GM12878 (cell line): ENCODE measurements around the gene HIGD1C. TPM values are rescaled to one million over a fixed set of nuclear protein-coding genes. Genes with fewer than 3 reads are reported as not detected.

Source experiments
- BACH1 ChIP-seq: fragments of 450-650 bp; IDR thresholded peaks from 2 replicates; pipeline ENCODE4 v1.6.1; 2017; ENCODE audit warnings: mild to moderate bottlenecking, borderline replicate concordance
- DPF2 ChIP-seq: fragments of 450-650 bp; IDR thresholded peaks from 2 replicates; pipeline ENCODE4 v1.6.1; 2017; ENCODE audit warnings: mild to moderate bottlenecking
- ESRRA ChIP-seq: IDR thresholded peaks from 2 replicates; pipeline ENCODE4 v1.6.1; 2012; ENCODE audit warnings: mild to moderate bottlenecking, low read length, improper control_type of control experiment
- KLF5 ChIP-seq: fragments of 450-650 bp; IDR thresholded peaks from 2 replicates; pipeline ENCODE4 v1.6.1; 2014; ENCODE audit warnings: mild to moderate bottlenecking; ENCODE audit not compliant: partially characterized antibody
- MXI1 ChIP-seq: fragments of 150-350 bp; IDR thresholded peaks from 2 replicates; pipeline ENCODE4 v1.6.1; 2011; ENCODE audit warnings: low read depth, mild to moderate bottlenecking, inconsistent platforms, low read length, improper control_type of control experiment
- NFIC ChIP-seq: IDR thresholded peaks from 2 replicates; pipeline ENCODE4 v1.6.1; 2012; ENCODE audit warnings: low read depth, mild to moderate bottlenecking, inconsistent platforms, low read length, moderate library complexity
- NRF1 ChIP-seq: conservative IDR thresholded peaks from 2 replicates; pipeline ENCODE4 v1.6.1; 2011; ENCODE audit warnings: mild to moderate bottlenecking, low read depth, low read length, improper control_type of control experiment
- PAX8 ChIP-seq: fragments of 450-650 bp; IDR thresholded peaks from 2 replicates; pipeline ENCODE4 v1.6.1; 2017; ENCODE audit warnings: mild to moderate bottlenecking, moderate library complexity
- POLR2A ChIP-seq: IDR thresholded peaks from 2 replicates; pipeline ENCODE4 v1.6.1; 2011; ENCODE audit warnings: low read depth, mild to moderate bottlenecking, low read length
- RAD21 ChIP-seq: IDR thresholded peaks from 2 replicates; pipeline ENCODE4 v1.6.1; 2011; ENCODE audit warnings: mild to moderate bottlenecking, low read depth, low read length, moderate library complexity; ENCODE audit not compliant: insufficient read depth
- RBBP5 ChIP-seq: fragments of 200-600 bp; sonication (generic); conservative IDR thresholded peaks from 2 replicates; pipeline ENCODE4 v1.6.1; 2016
- SMARCA5 ChIP-seq: fragments of 450-650 bp; IDR thresholded peaks from 2 replicates; pipeline ENCODE4 v1.6.1; 2017; ENCODE audit warnings: mild to moderate bottlenecking
- STAT1 ChIP-seq: fragments of 450-650 bp; conservative IDR thresholded peaks from 2 replicates; pipeline ENCODE4 v1.6.1; 2014; ENCODE audit warnings: antibody characterized with exemption, mild to moderate bottlenecking
- YBX1 ChIP-seq: fragments of 450-650 bp; IDR thresholded peaks from 2 replicates; pipeline ENCODE4 v1.6.1; 2016; ENCODE audit warnings: antibody characterized with exemption
- ZNF217 ChIP-seq: fragments of 450-650 bp; IDR thresholded peaks from 2 replicates; pipeline ENCODE4 v1.6.1; 2017; ENCODE audit warnings: antibody characterized with exemption, mild to moderate bottlenecking
- polyA plus RNA-seq, 11 experiments: library from polyadenylated mRNA; depleted of rRNA in 4 of 11; unstranded in 6 of 11; stranded (reverse) in 5 of 11; fragments of >200 nt; fragmentation: Nextera tagmentation in 4 of 11; fragmentation: Illumina TruSeq in 1 of 11; extraction: Ambion mirVana in 4 of 11; extraction: Trizol in 1 of 11; gene quantifications; 1 replicate in 1 of 11; 2 replicates in 10 of 11; pipeline versions ENCODE4 v1.2.1 to v1.2.3, GENCODE V29; 2011 to 2016; ENCODE audit warnings: inconsistent platforms in 2 of 11, missing spikeins in 2 of 11, low read depth in 1 of 11
- total RNA-seq, 4 experiments: library from RNA; depleted of rRNA in 3 of 4; stranded (reverse); fragments of >200 nt in 3 of 4; fragmentation: Illumina TruSeq in 1 of 4; extraction: Trizol in 1 of 4; gene quantifications; 2 replicates each; pipeline versions ENCODE4 v1.2.1 to v1.2.3, GENCODE V29; 2013 to 2021
- TF ChIP-seq, protein P1 (sequence below): IDR thresholded peaks from 2 replicates; pipeline ENCODE4 v1.6.1; 2011; ENCODE audit warnings: low read depth, mild to moderate bottlenecking, low read length, moderate library complexity, borderline replicate concordance; ENCODE audit errors: extremely low read depth
- TF ChIP-seq, protein P2 (sequence below): IDR thresholded peaks from 2 replicates; pipeline ENCODE4 v1.6.1; 2012; ENCODE audit warnings: low read depth, low read length, improper control_type of control experiment
- TF ChIP-seq, protein P3 (sequence below): IDR thresholded peaks from 2 replicates; pipeline ENCODE4 v1.6.1; 2012; ENCODE audit warnings: low read depth, low read length, improper control_type of control experiment
- TF ChIP-seq, protein P4 (sequence below): IDR thresholded peaks from 2 replicates; pipeline ENCODE4 v1.6.1; 2011; ENCODE audit warnings: low read depth, low read length, improper control_type of control experiment, borderline replicate concordance
- TF ChIP-seq, protein P5 (sequence below): IDR thresholded peaks from 2 replicates; pipeline ENCODE4 v1.6.1; 2012; ENCODE audit warnings: low read length, inconsistent platforms
- TF ChIP-seq, protein P6 (sequence below): fragments of 450-650 bp; IDR thresholded peaks from 2 replicates; pipeline ENCODE4 v1.6.1; 2017; ENCODE audit warnings: mild to moderate bottlenecking, moderate library complexity

HIGD1C gene
- total and polyA plus RNA-seq, 10 of the 15 experiments (the other 5 are each of a cell fraction or from before 2014, with no cell fraction given) = not detected

DNA sequence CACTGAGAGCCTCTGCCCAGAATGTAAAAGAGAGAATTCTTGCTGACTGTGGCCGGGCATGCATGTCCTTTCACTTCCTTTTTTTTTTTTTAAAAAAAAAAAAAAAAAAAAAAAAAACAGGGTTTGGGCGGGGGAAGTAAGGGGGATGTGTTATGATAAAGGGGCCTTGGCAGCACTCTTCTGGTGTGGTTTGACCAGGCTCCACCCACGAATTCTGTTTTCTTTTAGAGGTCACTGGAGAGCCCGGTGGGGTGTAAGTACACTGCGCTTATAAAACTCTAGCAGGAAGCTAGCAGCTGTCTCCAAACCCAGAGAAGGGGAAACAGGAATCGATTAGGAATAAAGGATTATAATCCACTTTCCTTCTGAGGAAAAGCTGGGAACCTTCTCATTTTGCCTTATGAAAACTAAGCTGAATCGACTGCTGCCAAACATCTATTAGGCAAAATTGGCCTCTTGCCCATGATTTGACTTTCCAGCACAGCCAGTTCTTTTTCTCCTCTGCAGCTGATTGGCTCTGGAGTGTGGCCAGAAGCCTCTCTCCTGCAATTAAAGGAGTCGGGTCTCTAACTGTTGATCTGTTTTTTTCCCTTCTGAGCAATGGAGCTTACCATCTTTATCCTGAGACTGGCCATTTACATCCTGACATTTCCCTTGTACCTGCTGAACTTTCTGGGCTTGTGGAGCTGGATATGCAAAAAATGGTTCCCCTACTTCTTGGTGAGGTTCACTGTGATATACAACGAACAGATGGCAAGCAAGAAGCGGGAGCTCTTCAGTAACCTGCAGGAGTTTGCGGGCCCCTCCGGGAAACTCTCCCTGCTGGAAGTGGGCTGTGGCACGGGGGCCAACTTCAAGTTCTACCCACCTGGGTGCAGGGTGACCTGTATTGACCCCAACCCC is 27.7 kb upstream of the HIGD1C start (continued):
- TF ChIP-seq, protein P1, sequence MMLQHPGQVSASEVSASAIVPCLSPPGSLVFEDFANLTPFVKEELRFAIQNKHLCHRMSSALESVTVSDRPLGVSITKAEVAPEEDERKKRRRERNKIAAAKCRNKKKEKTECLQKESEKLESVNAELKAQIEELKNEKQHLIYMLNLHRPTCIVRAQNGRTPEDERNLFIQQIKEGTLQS = no peak
- TF ChIP-seq MXI1 = no peak; the same call in 1 of the 2 replicates
- no peak for TF ChIP-seq KLF5
- TF ChIP-seq, protein P2, sequence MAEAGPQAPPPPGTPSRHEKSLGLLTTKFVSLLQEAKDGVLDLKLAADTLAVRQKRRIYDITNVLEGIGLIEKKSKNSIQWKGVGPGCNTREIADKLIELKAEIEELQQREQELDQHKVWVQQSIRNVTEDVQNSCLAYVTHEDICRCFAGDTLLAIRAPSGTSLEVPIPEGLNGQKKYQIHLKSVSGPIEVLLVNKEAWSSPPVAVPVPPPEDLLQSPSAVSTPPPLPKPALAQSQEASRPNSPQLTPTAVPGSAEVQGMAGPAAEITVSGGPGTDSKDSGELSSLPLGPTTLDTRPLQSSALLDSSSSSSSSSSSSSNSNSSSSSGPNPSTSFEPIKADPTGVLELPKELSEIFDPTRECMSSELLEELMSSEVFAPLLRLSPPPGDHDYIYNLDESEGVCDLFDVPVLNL = no peak
- TF ChIP-seq, protein P3, sequence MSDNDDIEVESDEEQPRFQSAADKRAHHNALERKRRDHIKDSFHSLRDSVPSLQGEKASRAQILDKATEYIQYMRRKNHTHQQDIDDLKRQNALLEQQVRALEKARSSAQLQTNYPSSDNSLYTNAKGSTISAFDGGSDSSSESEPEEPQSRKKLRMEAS = no peak
- TF ChIP-seq, protein P4, sequence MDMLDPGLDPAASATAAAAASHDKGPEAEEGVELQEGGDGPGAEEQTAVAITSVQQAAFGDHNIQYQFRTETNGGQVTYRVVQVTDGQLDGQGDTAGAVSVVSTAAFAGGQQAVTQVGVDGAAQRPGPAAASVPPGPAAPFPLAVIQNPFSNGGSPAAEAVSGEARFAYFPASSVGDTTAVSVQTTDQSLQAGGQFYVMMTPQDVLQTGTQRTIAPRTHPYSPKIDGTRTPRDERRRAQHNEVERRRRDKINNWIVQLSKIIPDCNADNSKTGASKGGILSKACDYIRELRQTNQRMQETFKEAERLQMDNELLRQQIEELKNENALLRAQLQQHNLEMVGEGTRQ = no peak
- TF ChIP-seq SMARCA5 = no peak
- no peak for TF ChIP-seq BACH1
- TF ChIP-seq NFIC = peak; percentile 74
- TF ChIP-seq YBX1 = no peak
- TF ChIP-seq NRF1 = no peak
- TF ChIP-seq, protein P5, sequence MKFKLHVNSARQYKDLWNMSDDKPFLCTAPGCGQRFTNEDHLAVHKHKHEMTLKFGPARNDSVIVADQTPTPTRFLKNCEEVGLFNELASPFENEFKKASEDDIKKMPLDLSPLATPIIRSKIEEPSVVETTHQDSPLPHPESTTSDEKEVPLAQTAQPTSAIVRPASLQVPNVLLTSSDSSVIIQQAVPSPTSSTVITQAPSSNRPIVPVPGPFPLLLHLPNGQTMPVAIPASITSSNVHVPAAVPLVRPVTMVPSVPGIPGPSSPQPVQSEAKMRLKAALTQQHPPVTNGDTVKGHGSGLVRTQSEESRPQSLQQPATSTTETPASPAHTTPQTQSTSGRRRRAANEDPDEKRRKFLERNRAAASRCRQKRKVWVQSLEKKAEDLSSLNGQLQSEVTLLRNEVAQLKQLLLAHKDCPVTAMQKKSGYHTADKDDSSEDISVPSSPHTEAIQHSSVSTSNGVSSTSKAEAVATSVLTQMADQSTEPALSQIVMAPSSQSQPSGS = peak; percentile 60; the same call in 1 of the 2 replicates
- TF ChIP-seq STAT1 = no peak
- TF ChIP-seq POLR2A = no peak
- TF ChIP-seq PAX8 = no peak
- TF ChIP-seq ZNF217 = peak; percentile 92
- no peak for TF ChIP-seq RBBP5
- TF ChIP-seq, protein P6, sequence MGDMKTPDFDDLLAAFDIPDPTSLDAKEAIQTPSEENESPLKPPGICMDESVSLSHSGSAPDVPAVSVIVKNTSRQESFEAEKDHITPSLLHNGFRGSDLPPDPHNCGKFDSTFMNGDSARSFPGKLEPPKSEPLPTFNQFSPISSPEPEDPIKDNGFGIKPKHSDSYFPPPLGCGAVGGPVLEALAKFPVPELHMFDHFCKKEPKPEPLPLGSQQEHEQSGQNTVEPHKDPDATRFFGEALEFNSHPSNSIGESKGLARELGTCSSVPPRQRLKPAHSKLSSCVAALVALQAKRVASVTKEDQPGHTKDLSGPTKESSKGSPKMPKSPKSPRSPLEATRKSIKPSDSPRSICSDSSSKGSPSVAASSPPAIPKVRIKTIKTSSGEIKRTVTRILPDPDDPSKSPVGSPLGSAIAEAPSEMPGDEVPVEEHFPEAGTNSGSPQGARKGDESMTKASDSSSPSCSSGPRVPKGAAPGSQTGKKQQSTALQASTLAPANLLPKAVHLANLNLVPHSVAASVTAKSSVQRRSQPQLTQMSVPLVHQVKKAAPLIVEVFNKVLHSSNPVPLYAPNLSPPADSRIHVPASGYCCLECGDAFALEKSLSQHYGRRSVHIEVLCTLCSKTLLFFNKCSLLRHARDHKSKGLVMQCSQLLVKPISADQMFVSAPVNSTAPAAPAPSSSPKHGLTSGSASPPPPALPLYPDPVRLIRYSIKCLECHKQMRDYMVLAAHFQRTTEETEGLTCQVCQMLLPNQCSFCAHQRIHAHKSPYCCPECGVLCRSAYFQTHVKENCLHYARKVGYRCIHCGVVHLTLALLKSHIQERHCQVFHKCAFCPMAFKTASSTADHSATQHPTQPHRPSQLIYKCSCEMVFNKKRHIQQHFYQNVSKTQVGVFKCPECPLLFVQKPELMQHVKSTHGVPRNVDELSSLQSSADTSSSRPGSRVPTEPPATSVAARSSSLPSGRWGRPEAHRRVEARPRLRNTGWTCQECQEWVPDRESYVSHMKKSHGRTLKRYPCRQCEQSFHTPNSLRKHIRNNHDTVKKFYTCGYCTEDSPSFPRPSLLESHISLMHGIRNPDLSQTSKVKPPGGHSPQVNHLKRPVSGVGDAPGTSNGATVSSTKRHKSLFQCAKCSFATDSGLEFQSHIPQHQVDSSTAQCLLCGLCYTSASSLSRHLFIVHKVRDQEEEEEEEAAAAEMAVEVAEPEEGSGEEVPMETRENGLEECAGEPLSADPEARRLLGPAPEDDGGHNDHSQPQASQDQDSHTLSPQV = no peak
- no peak for TF ChIP-seq RAD21
- peak; percentile 69; the same call in 1 of the 2 replicates for TF ChIP-seq ESRRA
- no peak for TF ChIP-seq DPF2
